GM19438 (cell line): ENCODE data around the gene METRN.

Experiments used
- ATAC-seq: cut with Tn5 transposase; IDR thresholded peaks from one replicate; pipeline ENCODE4 v1.9.1; 2021; ENCODE audit warnings: low read depth; ENCODE audit not compliant: unreplicated experiment

METRN gene

GRCh38 chr16:677316-678190 is 37.4 kb upstream of the METRN start:
- no peak for ATAC-seq

- no peak for ATAC-seq
Measured at GRCh38 chr16:678209-678857, 36.6 kb upstream of the METRN start.

GRCh38 chr16:678858-679813 is 35.8 kb upstream of the METRN start:
- no peak for ATAC-seq

- ATAC-seq, result peak; percentile 37
Measured at GRCh38 chr16:679814-680624, 34.9 kb upstream of the METRN start, which contains the start of gene STUB1. TSS of gene STUB1 (plus strand) at chr16:680410. CDS start at chr16:680526, 116 bp downstream.

- ATAC-seq, result no peak
Measured at GRCh38 chr16:680625-680945, 34.3 kb upstream of the METRN start.

- ATAC-seq, result no peak
Measured at GRCh38 chr16:680967-681745, 33.8 kb upstream of the METRN start.

- ATAC-seq, result no peak
Measured at GRCh38 chr16:681746-682427, 33.0 kb upstream of the METRN start.

- ATAC-seq, result no peak
Measured at GRCh38 chr16:682493-683395, 32.2 kb upstream of the METRN start.

- ATAC-seq, result no peak
Measured at GRCh38 chr16:683396-684070, 31.4 kb upstream of the METRN start.

GRCh38 chr16:684071-684794 is 30.7 kb upstream of the METRN start, which contains the start of gene JMJD8:
TSS of gene JMJD8 (minus strand) at chr16:684334. CDS start at chr16:684319, 15 bp downstream.
- ATAC-seq, result peak; percentile 60

- no peak for ATAC-seq
Measured at GRCh38 chr16:684961-685696, 29.8 kb upstream of the METRN start.

GRCh38 chr16:685967-686366 is 29.0 kb upstream of the METRN start:
- ATAC-seq, result no peak

GRCh38 chr16:686459-687260 is 28.3 kb upstream of the METRN start:
- no peak for ATAC-seq

- no peak for ATAC-seq
Measured at GRCh38 chr16:687499-687898, 27.4 kb upstream of the METRN start.
